Effector CD4-positive, alpha-beta T cell (primary cell): Measurements from ENCODE around the gene AGBL1.

Source experiments
- DNase-seq: peaks from one replicate; pipeline ENCODE4 v3.0.0-alpha.2; 2020

AGBL1 gene

DNA sequence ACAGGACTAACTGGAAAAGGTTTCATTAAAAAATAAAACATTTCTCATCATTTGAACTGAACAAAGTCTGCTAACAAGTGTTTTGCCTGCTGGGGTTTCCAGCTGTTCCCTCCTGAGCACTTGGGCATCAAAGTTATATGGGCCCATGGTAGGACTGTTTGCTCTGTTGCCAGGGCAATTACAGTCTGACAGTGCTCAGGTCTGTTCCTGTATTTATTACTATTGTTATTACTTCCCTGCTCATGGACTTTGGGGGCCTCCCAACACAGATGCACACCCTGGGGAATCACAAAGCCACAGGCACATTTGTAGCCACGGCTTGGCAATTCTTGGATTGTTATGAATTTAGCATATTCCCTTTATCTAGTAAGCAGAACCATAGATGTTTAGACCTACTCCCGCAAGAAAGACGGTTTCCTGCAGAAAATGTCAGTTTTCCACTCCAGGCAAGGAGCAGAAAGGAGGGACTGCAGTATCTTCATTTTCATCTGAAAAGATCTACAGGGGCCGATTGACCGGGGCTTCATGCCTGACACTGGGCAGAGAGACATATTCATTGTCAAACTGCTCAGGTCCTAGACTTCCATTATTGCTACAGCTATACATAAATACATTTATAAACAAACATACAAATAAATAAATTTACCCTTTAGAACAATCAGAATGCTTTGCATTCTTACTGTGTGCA, 580.2 kb downstream of the AGBL1 start:
- no peak for DNase-seq

DNA sequence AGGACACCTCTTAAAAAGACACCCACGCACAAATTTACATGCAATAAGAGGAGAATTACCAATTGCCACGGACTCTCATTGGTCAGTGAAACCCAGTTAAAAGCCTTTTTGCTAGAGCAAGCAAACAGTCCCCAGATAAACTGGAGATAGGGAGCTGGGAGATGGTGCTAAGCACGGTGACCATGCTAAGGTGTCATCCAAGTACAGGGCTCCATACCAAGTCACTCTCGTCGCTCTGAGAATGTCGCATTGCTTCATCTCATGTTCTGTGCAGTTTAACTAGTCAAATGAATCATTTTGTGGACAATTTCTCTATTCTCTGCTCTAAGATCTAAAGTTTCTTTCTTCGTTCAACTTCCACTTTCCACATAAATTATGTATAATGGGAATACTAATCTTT, 581.9 kb downstream of the AGBL1 start:
- DNase-seq = no peak

DNA sequence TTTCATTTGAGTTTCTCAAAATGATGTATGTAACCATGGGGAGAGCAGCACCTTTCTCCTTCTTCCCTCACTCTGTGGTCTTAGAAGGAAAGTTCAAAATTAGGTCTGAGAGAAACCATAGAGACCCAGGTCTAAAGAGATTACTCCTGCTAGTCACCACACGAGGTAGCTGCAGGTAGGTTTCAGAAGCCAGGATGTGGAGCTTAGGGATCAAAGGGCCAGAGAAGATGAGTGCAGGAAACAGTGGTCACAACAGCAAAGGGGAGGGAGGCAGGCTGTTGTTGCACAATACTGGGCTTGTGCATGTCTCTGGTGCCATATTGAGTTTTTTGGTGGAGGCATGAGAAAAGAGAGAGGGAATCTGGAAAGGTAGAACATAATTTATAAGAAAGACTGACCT, 583.6 kb downstream of the AGBL1 start:
- no peak for DNase-seq

DNA sequence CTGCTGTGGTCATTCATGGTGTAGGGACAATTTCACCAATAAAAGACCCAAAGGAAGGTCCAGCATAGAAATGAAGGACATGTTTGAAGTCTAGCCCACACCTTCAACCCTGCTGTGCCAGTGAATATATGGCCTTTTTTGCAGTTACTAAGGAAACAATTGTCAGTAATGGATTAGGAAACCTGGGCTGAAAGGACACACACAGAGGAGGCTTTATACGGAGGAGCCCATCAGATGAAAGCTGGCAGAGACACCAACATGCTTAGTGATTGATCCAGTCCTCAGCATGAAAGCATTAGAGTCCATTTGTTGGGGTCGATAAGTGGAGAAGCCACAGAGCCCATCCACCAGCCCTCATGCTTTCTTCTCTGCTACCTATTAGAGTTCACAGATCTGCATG, 584.3 kb downstream of the AGBL1 start:
- DNase-seq = no peak

DNA sequence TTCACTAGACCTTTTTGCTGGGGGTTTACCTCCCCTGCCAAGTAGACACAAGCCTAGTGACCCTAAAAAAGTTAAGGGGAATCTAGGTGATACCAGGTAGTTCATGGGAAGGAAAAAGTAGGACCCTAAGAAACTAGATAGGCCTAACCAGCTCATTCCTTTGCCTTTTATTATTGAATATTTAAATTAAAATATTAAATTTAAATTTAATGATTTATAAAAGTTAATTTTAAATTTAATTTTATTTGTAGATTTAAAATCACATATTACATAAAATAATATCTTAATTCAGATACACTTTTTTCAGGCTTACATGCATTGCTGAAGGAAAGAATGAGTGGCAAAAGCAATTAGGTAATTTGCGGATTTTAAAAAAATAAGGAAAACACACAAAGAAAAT, 584.9 kb downstream of the AGBL1 start:
- DNase-seq = no peak

DNA sequence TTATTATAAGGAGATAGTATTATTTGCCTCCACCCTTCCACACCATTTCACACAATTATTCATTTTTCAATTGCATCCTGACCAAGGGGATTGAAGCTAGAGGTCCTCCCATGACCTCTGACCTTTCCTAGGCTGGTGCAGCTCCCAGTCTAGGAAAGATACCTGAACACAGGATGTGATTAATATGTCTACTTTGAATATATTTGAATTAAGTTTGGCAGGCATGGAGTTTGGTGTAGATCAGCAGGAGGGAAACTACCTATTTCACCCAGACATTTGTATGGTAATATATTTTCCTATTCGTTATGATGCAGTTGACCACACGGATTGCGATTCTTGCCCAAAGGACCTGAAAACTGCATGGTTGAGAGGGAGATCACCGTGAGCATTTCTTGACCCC, 596.3 kb downstream of the AGBL1 start:
- no peak for DNase-seq

DNA sequence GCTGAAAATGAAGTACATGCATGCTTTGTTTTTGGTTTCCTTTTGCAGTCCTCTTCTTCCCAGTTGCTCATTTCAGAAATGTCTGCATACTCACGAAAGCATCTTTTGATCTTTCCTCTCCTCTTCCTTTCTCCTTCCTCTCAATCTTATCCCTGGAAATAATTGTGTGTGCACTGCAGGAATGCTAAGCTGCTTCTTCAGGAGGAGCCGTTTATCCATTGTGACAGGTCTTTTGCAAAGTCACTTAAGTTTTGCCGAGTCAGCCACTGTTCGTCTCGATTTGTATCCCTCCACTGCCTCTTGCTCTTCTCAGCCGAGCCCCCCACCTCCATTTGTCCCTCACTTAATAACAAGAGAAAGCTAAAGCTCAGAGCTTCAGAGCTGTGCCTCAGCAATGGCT, 597.6 kb downstream of the AGBL1 start:
- no peak for DNase-seq

DNA sequence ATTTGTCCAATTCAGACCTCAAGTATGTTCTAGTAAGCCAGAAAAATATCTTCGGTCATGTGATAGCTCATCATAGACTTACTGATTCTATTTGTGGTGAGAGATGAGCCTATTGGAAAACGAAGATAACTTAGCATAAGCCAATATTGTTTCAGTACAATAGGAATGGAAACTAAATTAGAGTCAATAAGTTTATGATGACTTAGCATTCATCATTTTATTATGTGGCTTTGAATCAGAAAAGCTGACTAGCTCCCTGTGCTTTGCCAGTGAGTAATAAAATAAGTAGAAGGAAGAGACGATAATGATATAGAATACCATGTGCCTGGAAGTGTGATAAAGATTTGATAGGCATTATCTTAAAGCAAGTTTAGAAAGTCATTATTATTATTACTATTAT, 605.6 kb downstream of the AGBL1 start:
- DNase-seq = no peak

DNA sequence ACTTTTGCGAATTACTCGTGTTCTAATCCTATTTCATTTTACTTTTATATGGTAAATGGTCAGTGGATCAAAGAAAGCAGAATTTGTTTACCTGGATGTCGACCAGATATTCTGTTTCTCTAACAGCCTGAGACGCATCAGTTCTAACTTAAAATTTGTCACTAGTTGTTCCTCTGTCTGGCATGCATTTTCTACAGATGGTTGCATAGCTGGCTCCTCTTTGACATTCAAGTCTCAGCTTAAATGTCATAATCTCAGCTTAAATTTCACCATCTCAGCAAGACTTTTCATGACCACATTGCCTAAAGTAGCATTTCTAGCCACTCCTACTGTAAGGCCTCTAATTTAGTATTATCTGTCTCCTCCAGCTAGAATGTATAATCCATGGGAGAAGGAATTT, 609.3 kb downstream of the AGBL1 start:
- no peak for DNase-seq

DNA sequence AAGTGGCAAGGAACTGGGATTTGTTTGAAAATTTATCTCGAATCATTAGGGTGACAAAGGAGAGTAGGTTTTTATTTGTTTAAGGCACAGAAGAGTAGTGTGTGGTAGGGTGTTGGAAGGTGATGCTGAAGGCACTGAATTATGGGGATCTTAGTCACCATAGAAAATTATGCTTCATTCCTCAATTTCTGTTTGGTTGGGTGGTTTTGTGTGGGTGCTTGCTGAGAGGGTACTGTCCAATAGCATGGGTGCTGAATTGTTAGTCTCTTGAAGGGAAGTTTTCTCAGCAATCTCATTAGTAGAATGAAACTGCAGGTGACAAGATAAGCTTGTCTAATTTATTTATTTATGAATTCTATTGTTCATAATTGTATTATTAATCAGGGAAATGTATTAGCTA, 610.9 kb downstream of the AGBL1 start:
- no peak for DNase-seq

DNA sequence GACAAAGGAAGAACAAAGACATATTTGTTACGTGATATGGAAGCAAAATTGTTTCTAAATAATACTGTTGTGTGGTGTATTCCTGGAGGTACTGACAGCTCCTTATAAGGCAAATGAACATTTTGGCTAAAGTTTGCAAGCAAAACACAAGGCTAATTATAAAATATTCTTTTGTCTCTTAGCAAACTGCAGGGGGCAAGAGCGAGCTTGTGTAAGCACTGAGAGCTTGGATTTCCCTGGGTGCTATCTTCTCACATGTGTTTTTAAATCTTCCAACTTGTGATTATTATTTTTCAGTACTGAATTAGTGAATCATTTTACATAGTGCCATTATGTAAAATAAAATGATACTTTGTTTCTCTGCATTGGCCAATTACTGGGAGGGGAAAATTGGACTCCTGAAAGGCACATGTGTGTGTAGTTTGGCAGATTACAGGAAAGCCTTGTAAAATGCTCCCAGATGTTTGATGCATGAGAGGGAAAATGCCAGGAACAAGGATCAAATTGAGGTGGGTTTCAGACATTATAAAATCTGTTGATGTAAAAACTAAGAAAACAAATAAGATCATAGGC, 611.5 kb downstream of the AGBL1 start:
- DNase-seq = no peak

DNA sequence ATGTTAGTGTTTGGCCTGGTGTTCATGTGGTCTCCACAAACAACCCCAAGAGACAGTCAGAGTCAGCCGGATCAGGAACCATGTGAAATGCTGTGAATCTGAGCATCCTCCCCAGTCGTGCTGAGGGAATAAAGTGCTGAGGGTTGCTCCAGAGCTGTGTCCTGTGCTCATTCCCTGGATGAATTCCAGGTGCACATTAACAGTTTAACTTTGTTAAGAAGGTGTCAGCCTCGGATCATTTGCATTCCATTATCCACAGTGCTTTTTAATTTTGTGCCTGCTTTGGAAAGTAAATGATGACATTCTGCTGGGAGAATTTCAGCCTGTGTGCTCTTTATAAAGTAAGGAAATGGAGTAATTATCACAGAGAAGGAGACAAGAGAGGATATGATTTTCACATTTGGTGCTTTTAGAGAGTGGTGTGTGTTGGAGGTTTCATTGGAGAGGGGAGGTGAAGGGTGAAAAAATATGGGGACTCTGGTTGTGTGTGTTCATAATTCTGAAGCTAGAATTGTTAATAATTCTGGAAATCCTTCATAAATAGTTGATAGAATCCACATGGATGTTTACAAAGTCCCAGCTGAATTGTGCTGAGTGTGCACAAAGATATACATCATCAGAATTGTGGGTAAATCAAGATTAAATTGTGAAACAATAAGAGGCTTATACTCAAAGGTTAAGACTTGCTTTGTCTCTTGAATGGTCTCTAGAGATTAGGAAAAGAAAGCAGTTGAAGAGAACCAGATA, 621.4 kb downstream of the AGBL1 start:
- no peak for DNase-seq

DNA sequence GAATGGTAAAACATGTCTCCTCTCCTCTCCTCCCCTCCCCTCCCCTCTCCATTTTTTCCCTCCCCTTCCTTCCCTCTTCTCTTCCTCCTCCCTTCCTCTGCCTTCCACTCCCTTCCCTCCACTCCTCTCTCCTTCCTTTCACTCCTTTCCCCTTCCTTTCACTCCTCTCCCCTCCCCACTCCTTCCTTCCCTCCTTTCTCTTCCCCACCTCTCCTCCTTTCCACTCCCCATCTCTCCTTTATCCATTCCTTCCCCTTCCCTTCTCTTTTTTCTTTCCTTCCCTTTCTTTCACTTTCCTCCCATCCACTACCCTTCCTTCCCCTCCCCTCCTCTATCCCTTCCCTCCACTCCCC, 621.9 kb downstream of the AGBL1 start:
- no peak for DNase-seq

DNA sequence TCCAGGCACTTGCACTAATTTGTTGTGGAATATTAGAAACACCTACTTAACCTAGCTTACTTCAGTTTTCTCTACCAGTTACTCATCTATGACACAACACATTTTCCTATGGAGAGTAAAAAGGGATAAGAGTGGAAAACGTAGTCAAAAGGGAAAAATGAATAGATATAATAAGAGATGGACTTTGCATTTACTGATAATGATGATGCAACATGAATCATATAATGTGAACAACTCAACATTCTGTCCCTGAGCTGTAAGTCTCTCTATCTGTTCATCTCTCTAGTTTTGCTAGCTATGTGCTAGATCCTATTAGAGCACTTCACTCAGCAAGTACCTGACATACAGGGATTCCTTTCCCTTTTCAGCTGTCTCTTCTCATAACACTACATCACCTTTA, 627.1 kb downstream of the AGBL1 start:
- DNase-seq = no peak

DNA sequence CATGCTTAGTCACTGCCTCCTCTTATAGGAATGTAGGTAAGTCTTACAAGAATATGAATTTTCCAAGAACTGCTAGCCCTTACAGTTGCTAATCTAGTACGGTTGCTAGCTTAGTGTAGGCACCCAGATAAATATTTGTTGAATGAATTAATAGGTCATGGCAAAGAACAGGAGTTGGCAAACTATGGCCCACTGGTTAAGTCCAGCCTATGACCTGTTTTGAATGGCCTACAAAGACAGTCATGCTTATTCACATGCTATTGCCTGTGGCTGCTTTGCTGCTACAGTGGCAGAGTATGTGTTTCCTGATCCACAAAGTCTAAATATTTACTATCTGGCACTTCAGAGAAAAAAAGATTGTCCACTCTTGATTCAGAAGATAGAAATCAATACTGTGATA, 631.8 kb downstream of the AGBL1 start:
- DNase-seq = no peak

DNA sequence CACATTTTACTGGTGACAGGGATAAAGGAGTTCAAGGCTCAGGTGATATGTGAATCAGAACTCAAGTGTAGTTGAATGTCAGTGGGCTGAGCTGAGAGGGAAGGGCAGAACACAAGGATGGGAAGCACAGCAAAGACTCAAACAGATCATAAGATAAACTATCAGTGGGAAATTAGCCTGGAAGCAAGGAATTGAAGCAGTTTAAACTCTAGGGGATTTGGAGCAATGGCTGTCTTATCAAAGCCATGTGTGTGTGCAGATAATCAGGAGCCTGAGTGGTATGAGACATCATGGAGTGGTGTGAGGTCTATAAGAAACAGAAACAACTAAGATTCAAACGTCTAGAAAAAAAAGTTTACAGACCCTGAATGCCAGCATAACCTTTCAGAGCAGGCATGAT, 634.6 kb downstream of the AGBL1 start:
- no peak for DNase-seq

DNA sequence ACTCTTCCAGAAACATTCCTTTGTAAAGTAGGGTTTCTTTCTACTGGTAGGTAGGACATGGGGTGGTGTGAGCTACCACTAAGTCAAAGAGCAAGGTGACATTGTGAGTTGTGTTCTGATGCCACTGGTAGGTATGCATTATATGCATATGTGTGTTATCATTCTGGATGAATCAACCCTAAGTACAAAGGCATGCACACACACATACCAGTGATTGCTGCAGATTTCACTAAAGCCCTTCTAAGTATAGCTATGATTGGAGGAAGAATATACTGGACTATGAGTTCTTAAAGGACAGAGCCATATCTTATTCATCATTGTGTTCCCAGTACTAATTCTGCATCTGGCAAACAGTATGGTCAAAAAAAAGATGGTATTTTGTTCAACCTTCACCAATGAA, 646.0 kb downstream of the AGBL1 start:
- DNase-seq = no peak

DNA sequence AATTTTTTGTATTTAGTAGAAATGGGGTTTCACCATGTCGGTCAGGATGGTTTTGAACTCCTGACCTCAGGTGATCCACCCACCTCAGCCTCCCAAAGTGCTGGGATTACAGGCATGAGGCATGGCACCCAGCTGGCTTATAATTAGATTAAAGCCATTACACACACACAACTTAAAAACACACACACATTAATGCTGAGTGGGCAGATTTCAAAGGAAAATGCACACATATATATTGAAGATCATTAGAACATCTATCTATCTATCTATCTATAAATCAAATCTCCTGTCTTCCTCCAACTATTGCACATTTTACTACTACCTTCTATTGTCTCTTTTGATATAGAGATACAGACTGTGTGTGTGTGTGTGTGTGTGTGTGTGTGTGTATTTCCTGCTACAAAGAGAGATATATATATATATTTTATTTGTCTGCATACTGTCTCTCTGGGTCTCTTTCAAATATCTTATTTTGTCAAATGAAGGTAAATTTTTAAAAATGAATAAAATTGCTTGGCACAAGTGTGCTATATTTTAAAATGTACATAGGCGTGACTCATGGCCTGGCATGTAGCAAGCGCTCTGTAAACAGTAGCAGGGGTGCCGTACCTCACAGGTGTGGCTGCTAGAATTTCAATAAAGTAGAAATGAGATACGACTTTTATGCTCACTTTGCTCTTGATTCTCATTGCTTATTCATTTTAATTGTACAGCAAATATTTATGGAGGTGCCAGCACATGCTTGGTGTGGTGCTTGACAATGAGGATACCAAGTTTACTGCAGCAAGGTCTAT, 655.8 kb downstream of the AGBL1 start:
- no peak for DNase-seq

DNA sequence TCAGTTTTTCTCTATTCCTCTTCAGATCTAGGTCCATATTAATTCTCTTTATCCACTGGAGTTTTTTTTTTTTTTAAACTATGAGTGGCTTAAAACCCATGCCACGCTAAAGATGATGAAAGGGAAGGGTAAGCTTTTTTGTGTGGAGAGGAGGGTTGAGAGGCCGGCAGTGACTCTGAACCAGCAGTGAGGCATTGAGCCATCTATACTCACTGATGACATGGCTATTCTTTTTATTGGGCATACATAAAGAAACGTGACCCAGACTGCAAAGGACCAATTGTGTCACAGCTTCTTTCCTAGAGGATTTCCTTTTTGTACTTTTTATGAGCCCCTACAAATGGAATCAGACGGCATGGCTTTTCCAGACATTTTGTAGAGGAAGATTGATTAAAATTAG, 662.2 kb downstream of the AGBL1 start:
- DNase-seq = no peak

DNA sequence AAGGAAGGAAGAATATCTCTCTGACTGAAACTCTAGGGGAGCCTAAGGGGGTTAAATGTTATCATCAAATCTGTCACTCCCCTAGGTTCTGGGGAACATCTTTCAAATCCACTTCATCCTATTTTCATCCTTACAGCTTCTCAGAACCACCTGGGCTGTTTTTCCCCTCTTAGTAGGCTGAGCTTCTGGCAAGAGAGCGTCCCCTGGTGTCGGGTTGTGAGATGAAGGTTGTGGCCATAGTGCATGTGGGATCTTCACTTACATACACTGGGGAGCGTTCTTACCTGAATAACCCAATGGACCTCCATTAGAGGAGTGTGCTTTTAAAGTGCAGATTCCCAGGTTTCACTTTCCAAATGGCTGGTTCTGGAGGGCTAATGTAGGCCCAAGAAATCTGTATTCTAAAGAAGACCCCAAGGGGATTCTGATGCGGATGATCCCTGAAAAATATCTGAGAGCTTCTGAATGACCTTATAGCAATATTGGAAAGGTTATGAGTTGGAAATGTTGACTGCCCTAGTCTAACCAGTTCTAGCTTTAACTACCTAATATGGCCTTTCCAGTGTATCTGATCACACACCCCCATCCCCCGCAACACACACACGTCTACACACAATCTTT, 663.7 kb downstream of the AGBL1 start:
- DNase-seq = peak; percentile 22

DNA sequence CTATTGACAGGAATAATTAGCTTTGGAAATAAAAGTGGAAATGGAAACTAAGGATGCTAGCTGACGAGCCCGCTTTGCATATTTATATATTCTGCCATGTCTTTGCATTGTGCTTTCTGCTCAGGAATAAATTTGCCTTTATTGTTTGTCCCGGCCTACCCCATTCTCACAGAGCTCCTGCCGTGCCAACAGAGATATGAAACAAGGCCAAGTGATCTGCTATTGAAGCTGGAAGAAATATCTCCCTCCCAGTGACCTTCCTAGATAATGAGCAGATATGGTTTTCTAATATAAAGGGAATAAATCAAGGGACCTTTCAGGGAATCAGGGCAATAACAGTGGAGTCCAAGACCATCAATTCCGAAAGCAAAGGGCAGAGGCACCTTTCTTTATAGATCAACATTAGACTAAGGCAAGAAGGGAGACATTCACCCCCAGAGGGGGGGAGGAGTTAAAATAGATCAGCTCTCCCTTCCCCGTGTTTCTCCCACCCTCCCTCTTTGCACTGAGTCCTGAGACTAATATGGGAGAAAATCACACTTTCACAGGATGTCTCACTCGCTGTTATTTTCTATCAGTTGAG, 664.6 kb downstream of the AGBL1 start:
- no peak for DNase-seq

DNA sequence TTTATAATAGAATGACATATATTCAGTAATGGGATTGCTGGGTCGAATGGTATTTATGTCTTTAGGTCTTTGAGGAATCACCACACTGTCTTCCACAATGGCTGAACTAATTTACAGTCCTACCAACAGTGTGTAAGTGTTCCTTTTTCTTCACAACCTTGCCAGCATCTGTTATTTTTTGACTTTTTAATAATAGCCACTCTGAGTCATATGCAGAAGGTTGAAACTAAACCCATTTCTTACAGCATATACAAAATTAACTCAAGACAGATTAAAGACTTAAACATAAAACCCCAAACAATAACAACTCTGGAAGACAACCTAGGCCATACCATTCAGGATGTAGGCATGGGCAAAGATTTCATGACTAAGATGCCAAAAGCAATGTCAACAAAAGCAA, 671.4 kb downstream of the AGBL1 start:
- no peak for DNase-seq

DNA sequence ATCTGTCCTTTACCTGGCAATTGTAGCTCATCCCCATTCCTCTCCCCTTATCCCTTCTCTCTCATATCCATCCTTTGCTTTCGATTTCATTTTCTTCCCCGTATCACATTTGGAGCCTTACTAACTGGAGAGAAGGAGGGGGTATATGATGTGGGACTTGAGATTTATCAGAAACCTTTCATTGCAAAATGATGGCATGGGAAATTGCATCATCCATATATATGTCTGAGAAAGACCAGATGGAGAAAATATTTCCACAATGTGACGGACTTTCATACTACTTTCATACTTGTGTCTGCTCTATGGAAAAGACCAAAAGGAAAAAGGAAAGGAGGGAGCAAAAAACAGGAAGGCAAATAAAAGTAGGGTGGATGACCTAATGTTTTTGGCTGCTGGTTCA, 675.2 kb downstream of the AGBL1 start:
- DNase-seq = no peak
